Choroid plexus epithelial cell (primary cell): ENCODE data around the gene LSS.

Source experiments
- DNase-seq: peaks from one replicate; pipeline ENCODE4 v3.0.0-alpha.2; 2010; ENCODE audit warnings: low read depth
- H3K4me3 ChIP-seq: 2 replicates; pipeline ENCODE4 v1.5.1; 2011; ENCODE audit warnings: low read depth, mild to moderate bottlenecking, control low read depth, low read length, moderate library complexity
- TF ChIP-seq, protein P1 (sequence below): conservative IDR thresholded peaks from 2 replicates; pipeline ENCODE4 v1.5.1; 2011; ENCODE audit warnings: low read depth, mild to moderate bottlenecking, control low read depth, inconsistent platforms, low read length, moderate library complexity

The LSS gene

DNA sequence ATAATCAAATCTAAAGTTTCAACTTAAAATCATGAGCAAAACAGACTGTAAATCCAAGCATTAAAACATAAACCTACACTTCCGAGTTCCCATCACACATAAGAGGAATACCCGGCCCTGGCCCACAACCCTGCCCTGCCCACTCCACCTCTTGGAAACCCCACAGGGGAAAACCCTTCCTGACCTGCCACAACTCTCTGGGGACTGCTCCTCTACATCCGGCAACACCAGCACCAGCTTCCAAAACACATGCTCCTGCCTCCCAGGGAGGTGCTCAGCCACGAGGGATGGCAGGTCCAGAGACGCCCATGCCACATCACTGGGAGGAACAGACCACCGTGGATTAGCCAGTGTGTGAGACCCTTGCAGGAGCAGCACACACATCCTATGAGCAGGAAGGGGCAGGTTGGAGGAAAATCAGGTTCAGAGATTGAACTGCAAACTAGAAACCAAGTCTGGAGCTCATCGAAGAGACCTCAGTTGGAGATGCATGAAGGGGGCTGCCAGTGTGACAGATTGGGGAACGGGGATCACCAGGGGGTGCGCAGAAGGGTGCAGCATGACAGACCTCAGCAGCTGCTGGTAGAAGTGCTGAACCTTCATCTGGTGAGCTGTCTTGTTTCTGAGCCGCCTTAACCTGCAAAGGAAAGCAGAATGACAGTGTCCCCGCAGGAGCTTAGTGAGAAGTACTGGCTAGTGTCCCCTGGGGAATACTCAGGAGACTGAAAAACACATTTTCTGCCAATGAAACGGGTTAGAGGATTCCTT lies 25.8 kb upstream of the LSS start:
- H3K4me3 ChIP-seq: no peak overlapping the region
- DNase-seq: no peak
- TF ChIP-seq, protein P1, sequence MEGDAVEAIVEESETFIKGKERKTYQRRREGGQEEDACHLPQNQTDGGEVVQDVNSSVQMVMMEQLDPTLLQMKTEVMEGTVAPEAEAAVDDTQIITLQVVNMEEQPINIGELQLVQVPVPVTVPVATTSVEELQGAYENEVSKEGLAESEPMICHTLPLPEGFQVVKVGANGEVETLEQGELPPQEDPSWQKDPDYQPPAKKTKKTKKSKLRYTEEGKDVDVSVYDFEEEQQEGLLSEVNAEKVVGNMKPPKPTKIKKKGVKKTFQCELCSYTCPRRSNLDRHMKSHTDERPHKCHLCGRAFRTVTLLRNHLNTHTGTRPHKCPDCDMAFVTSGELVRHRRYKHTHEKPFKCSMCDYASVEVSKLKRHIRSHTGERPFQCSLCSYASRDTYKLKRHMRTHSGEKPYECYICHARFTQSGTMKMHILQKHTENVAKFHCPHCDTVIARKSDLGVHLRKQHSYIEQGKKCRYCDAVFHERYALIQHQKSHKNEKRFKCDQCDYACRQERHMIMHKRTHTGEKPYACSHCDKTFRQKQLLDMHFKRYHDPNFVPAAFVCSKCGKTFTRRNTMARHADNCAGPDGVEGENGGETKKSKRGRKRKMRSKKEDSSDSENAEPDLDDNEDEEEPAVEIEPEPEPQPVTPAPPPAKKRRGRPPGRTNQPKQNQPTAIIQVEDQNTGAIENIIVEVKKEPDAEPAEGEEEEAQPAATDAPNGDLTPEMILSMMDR: no peak

DNA sequence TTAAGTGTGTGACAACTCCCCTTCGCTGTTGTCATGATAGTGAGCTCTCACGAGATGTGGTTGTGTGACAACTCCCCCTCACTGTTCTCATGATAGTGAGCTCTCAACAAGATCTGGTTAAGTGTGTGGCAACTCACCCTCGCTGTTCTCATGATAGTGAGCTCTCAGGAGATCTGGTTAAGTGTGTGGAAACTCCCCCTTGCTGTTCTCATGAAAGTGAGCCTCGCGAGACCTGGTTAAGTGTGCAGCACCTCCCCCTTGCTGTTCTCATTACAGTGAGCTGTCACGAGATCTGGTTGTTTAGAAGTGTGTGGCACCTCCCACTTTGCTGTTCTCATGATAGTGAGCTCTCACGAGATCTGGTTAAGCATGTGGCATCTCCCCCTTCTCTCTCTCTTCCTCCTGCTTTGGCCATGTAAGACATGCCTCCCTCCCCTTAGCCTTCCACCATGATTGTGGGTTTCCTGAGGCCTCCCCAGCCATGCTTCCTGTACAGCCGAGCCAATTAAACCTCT lies 25.1 kb upstream of the LSS start:
- TF ChIP-seq, protein P1: no peak
- no peak overlapping the region for H3K4me3 ChIP-seq
- peak; percentile 57 for DNase-seq

DNA sequence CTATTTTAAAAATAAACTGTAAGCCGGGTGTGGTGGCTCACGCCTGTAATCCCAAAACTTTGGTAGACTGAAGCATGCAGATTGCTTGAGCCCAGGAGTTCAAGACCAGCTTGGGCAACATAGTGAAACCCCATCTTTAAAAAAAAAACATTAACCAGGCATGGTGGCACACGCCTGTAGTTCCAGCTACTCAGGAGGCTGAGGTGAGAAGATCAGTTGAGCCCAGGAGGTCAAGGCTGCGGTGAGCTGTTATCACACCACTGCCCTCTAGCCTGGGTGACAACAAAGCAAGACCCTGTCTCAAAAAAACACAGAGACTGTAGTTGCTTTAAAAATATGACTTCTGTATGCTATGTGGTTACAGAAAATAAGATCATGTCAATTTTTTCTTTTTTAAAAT lies 24.3 kb upstream of the LSS start:
- TF ChIP-seq, protein P1: no peak
- no peak overlapping the region for H3K4me3 ChIP-seq
- no peak for DNase-seq

DNA sequence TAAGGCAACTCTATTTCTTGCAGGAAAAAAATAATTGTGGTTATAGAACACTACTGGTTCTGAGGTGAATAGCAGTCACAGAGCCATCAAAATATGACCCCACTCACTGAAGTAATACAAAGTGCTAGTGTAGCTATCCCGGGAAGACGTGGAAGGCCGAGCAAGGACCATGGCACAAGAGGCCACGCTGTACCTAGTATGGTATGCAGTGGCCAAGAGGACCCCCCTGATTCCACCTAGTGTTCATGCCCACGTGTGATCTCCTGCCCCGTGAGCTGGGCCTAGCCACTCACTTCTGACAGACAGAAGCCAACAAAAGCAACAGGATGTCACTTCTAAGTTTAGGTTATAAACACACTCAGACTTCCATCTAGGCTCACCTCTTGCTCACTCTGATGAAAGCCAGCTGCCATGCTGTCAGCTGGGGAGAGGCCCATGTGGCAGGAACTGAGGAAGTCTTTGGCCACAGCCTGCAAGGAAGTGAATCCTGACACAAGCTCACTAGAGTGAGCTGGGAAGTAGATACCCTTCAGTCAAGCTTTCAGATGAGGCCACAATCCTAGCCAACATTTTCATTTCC lies 21.7 kb upstream of the LSS start:
- H3K4me3 ChIP-seq: no peak overlapping the region
- peak; percentile 20 for DNase-seq
- TF ChIP-seq, protein P1: no peak

DNA sequence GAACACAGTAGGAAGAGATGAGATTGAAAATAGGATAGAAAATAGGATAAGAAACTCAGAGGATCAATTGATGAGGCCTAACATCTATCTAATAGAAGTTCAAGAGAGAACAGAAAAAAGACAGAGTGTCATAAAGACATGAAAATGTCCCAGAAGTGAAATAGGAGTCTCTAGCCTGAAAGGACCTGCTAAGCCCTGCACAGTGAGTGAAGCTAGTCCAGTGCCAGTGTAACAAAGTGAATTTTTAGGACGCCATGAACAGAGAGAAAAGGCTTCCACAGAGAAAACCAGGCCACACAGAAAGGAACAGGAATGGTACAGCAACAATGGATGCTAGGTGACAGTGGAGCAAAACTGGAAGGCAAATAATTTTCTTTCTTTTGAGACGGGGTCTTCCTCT lies 20.3 kb upstream of the LSS start:
- no peak for DNase-seq
- TF ChIP-seq, protein P1: no peak

DNA sequence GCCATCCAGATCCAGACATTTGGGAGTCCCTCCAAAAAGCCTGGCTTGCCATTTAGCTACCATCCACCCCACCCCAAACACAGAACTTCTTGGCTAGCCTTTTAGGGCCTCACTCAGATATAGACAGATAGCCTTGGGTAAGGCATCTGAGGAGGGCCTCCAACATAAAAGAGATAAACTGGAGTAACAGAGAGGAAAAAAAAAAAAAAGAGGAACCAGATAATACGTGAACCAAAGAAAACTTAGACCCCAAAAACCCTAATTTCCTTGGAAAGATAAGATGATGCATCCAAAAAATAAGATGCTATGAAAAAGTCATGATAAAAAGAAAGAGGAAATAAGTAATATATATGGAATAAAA lies 19.8 kb upstream of the LSS start:
- DNase-seq: no peak
- H3K4me3 ChIP-seq: no peak overlapping the region
- TF ChIP-seq, protein P1: no peak

More for the DNA sequence above, 20.3 kb upstream of the LSS start:
- H3K4me3 ChIP-seq: no peak overlapping the region
